Cerebellar nuclear complex (tissue), 1 donor: ENCODE results near the gene NAT16.

Experiments
- DNase-seq, 2 experiments: peaks; one replicate each; lab custom pipeline; 2025; lab: John Stamatoyannopoulos, UW

NAT16 gene

DNA sequence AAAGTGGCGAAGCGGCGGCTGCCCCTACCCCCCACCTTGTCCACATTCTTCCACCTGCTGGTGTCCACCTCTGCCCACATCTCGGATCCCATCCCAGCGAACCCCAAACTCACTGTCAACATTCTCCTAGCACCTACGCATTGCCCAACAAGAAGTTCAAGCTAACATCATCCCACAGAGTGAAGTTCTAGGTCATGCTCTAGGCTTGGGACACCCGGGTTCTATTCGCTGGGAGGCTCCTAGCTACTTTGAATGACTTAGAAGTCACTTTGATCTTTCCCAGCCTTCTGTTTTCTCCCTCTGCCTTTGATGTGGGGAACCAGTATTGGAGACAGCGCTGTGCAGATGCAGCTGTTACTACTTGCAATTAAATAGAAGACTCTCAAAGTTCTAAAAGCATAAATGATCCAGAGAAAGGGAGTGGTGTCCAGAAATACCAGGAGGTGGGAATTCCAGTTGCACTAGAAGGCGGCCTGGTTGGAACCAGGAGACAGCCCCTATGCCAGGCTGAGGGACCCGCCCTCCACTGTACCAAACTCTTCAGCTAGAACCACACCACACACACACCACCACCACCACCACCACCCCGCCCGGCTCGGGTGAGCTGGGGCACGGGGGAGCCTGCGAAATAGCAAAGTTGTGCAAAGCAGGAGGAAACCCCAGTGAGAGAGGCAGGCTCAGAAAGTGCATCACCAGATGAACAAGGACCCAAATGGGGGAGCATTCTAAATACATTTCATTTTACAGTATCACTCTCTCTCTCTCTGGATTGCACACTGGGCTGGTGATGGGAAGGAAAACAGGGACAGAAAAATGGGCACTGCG lies 9.3 kb downstream of the NAT16 start:
- DNase-seq, result no peak

DNA sequence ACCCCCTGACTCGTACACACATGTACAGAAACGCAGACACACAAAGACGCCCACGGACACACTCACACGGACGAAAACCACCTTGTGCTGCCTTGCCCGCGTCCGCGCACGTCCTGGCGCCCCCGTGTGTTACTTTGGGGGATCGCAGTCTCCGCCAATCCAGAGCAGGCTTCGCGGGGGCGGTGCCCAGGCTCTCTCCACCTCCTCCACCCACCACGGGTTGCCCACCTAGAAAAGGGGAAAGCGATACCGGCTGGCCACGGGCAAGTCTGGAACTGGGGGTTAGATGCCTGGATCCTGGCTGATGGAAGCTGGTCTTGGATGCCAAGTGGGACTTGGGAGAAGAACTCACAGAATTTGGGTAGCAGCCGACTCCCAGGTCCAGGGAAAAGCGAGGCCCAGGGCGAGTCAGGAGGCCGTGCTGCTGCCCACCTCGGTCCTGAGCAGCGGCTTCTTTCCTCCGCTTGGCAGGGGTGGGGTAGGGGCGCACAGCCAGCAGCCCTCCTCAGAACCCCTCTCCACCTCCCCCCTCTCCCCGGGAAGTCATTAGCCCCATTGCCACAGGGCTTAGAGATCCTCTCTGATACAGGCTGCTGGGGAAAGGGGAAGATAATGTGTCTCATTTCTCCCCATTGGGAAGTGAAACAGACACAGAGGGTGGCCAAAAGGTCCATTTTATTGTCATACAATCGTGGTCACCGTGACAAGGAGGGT lies 10.1 kb downstream of the NAT16 start:
- DNase-seq, result no peak

DNA sequence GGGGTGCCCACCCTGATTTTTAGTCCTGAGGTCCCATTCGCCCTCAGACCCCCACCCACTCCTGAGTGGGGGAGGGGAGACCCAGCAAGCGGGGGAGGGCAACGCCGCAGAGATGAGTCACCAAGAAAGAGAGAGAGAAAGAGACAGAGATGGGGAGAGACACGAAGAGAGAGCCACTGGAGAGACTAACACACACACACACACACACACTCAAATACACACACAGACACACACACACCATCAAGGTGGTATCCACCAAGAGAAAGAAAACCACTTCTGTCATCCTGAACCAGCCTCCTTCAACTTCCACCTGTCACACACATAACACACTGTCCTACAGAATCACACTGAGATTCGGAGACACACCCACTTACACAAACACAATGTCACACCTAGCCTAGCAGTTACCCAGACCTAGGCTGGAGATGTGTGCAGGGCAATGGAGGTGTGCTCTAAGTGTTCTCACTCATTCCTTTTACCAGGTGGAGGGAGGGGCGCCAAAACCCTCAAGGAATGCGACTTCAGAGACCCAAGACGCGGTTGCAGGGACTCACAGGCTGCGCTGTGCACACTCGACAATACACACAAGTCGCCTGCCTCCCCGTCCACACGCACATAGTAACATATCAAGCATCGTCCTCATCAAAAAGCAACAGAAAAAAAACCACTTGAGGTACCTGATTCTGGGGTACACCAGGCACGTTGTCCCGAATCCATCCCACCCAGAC lies 10.8 kb downstream of the NAT16 start:
- no peak for DNase-seq

DNA sequence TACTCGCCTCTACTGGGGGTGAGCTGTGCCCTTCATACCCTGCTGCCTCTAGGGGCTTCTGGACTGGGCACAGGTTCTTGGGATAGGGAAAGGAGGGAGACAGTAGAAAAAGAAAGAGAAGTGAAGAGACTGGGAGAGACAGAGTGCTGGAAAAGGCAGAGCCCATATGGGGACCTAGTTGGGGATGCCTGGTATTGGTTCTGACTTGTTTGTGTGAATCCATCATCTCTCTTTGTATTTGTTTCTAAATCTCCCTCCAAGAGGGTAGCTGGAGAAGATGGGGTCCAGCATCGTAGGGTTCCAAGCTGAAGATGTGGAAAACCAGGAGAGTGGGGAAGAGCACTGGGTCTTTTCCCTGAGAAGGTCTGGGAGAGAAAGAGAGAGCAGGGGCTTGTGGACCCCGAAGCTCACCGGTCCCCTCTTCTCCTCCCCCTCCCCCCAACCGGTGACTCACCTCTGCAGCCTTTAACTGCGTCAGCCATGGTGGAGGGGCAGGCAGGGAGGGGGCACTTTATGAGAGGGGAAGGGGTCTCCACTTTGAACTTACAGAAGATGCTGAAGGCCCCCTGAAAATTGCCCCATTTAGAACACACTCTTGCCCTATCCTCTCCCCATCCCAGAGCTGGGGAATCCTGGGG lies 11.6 kb downstream of the NAT16 start:
- no peak for DNase-seq

DNA sequence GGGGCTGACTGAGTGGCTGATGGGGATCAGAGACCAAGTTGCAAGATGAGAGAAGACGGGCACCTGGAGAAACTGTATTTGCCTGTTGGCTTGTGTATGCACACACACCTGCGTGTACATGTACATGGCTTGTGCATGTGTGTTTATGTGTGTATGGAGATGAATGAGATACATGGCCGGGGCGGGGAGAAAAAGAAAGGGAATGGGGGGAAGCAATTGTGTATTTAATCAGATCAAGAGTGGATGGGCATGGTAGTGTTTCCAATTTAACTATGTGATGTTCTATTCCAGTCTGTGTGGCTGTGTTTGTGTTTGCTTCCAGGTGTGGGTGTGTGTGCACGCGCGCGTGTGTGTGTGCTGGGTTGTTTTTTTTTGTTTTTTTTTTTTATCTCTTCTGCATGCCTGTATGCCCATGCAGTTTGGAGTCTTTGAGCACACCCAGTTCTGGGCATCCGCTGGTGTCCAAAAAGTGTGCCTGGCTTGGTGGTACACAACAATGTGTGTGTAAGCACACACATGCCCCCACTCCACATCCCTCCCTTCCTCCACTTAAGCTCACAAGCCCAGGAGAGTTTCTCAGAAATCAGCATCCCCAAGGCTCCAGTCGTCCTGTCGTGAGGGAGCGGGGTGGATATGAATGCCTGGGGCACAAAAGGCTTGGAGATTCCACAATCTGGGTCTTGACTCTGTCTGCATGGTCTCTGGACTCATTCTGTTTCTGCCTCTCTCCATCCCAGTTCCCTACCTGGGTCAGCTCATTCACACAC lies 12.3 kb downstream of the NAT16 start:
- no peak for DNase-seq

DNA sequence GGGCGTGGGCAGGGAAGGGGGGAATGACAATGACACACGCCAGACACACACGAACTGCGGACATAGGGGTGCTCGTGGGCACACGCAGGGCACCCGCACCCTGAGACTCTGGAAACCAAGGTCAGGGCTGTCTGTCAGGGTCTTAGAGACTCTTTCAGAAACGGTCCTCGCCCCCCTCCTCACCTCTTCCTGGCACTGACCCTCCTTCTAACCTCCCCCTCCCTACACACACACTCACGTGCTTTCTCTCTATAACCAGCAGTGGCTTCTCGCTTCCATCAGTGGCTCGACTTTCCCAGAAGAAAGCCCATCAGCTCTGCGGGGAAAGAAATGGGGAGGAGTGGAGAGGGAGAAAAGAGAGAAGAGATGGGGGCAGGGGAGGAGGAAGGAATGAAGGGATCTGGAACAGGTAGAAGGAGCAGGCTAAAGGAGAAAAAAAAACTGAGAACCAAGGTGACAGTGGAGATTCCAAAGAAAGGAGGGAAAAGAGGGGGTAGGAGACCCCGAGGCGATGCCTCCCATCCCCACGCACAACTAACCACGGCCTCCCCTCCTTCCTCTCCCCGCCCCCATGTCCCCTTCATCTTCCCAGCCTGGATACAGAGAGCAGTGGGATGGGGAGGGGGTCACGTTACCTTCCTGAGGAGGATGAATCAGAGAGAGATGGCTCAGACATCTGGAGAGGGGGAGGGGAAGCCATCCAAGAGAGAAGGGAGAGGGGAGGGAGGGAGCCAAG lies 13.0 kb downstream of the NAT16 start:
- no peak for DNase-seq

DNA sequence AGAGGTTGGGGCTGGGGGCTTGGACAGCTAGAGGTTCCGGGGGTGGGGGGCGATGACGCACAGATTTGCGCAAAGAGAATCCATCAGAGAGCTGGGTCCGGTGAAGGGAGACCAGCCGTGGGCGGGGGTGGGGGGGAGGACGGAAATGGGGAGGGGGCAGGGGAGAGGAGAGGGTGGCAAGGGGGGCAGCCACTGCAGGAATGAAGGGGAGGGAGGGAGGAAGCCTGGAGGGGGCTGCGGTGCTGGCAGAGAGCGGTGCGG lies 13.5 kb downstream of the NAT16 start:
- no peak for DNase-seq

DNA sequence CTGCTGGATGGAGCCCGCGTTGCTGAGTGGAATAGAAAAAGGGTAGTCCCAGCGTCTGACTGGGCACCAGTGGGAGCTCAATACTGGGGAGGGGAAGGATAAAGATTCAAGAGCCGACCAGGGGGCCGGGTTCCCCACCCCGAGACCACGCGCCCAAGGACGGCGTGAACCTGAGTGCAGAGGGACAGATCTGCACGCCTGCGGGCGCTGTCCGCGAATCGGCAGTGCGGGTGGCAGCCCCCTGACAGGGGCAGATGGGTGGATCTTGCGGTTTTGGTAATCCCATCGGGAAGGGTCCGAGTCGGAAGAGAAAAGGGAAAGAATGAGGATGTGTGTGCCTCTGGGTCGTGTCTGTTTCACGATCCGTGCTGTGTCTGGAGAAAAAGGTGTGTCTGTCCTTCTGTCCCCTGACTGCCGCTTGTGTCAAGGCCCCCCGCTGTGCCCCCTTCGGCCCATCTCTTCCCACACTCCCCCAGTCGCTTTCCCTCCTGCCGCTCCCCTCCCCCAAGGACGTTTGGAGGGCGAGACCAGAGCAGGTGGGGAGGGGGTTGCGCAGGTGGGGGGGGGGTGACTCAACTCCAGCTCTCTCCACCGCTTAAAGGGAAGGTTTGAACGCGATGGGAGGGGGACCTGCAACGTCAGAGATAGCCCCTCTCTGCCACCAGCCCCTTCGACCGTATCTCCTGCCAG lies 14.0 kb downstream of the NAT16 start:
- no peak for DNase-seq

DNA sequence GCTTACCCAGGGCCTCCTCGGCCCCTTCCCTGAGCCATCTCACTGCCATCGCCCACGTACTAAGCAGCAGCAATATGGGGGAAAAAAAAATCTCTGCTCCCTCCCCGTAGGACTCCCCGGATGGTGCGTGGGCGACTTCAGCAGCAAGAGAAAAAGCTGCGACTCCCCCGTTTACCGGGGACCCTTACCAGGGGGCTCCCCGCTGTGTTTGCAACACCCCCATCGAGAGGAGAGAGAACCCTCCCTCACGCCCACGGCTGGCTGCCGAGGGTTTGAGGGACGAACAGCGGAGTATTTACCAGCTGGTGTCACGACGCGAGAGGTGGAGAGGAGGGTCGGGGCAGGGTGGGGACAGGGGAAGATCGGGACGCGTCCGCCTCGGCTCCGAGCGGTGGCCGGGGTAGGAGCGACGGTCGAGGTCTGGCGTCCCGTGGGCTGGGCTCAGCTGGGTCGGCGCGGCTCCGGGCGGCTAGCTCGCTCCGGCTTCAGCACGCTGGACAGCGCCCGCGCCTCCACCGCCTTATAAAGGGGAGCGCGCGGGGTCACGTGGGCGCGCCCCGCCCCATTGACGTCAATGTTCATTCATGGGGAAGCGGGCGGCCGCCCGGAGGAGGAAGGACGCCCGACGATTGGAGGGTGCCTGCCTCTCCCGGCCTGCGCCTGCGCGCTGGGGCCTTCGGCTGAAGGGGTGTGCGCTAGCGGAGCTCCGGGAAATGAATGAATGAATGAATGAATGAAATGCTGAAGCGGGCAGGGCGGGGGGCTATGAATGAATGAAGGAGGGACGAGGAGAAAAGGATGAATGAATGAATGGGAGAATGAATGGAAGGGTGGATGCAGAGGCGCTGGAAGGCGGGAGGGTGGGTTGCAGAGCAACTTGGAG lies 14.8 kb downstream of the NAT16 start, which contains the start of gene VGF:
TSS of gene VGF (minus strand) at position 495 of the 883 bp plus-strand sequence. CDS start 726 bp downstream, outside the sequence.
- peak in 1 of 2 experiments; percentile 74 for DNase-seq

DNA sequence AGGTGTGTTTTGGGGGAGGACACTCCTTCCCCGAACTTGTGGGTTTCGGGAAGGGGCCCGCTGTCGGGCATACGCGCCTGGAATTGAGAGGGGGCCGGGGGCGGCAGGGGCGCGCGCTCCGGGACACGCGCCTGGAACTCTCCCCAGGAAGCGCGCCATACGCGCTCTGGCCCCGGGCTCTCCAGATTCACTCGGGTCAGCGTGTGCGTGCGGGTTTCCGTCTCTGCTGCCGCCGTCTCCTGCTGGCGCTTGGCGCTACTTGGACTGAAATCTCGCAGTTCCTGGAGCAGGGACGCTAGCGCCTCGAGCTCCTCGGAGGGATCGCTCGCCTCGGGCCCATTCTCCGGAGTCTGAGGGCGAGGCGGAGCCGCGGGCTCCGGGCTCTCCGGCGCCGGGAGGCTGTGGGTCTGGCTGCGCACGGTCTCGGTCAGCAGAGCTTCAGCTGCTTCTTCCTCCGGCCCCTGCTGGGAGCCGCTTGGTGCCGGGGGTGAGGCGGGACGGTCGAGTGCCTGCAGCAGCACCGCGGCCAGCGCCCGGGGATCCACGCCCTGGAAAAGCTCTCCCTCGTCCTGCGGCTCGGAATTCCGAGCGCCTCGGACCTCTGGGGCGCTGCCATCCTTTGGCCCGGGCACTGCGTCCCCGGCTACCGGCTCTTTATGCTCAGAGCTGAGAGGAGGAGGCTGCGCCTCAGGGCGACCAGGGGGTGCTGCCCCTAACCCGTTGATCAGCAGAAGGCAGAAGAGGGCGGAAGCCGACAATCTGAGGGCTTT lies 15.8 kb downstream of the NAT16 start:
- no peak for DNase-seq

DNA sequence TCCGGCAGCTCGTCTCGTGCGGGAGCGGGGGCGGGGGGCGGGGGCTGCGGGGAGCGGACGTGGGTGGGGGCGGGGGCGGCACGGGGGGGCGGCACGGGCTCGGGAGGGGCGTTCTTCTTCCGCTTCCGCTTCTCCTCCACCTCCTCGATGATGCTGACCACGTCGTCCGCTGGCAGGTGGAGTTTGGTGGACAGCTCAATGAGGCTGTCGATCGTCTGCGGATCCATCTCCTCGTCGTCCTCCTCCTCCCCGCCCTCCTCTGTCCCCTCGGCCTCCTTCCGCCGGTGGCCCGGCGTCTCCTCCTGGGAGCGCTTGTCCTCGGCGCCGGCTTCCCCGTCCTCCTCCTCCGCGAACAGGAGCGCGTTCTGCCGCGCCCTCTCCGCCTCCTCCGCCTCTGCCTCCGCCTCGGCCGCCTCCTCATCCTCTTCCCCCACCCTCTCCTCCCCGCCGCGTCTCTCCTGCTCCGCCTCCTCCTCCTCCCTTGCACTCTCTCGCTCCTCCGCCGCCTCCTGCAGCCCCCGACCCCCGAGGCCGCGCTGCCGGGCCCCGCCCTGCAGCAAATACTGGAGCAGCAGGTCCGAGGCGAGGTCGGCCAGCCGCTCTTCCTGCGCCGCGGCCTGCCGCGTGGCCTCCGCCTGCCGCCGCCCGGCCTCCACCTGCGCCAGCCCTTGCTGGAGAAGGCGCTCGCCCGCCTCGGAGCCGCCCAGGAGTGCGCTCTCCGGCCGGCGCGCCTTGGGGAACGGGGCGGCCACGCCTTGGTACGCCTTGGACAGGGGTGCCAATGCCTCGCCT lies 16.6 kb downstream of the NAT16 start:
- no peak for DNase-seq

DNA sequence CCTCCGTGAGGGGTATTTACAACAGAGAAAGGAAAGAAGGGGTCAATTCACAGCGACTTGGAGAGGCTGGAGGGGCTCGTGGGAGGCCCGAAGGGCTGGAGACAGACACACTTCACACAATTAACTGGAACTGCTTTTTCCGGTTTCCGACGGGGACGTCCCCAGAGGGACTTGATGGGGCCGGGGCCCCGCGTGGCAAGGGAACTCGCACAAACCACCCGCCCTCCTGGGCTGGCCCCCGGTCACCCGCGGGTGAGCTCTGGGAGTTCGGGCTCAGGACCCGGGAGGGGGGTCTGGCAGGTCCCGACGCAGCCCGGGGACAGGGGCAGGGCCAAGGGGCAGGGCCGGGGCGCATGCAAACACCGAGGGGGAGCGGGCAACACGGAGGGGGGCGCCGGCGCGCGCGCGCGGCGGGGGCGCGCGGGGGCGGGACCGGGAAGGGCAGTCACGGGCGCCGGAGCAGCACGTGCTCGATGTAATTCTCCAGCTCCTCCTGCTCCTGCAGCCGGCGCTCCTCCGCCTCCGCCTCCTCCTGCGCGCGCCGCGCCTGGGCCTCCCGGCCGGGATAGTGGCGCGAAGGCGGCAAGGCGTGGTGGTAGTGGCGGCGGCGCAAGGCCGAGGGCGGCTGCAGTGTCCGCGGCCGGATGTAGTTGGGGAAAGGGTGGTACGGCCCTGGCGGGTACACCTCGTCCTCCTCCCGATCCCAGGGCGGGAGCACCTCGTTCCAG lies 17.4 kb downstream of the NAT16 start:
- DNase-seq, result no peak

DNA sequence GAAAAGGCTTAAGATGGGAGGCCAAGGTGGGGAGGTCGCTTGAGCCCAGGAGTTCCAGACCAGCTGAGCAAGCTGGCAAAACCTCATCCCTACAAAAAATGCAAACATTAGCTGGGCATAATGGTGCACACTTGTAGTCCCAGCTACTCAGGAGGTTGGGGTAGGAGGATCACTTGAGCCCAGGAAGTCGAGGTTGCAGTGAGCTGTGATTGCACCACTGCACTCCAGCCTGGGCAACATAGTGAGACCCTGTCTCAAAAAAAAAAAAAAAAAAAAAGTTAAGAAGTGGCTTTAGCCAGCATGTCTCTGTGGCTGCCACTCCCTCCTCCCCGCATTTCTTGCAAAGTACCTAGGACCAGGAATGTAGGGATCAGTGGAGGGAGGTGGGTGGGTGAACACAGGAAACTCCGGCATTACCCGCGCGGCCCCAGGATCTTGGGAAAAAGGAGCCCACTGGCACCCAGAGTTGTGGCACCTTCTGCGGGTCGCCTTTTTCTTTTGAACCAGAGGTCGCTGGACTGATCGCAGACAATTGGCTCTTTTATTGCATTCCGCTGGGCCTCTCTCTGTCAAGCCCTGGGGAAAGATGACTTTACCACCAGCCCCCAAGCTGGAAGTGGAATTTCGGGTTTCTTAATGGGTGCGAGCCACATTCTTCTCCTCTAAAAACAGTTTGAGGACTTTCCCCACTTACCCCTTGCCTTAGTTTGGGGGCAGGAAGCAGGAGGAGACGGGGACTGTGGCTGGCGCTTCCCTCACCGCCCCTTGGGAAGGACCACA lies 18.2 kb downstream of the NAT16 start:
- no peak for DNase-seq

DNA sequence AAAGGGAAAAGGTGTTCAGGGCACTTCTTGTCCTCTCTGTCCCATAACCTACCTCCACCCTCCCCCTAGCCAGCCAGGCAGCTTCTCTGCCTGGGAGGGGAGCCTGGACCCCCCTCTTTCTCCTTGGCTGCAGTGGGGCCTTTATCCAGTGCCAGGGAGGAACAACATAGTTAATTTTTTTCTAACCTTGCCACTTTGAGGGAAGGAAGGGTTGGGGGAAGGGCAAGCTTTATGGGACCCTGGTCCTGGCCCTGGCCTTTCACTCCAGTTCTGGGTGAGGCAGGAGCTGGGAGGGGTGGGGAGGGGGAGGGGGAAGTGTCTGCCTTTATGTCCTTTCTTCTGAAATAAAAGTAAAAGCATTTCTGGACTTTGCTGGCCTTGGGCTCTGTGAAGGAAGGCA lies 19.2 kb downstream of the NAT16 start:
- no peak for DNase-seq

DNA sequence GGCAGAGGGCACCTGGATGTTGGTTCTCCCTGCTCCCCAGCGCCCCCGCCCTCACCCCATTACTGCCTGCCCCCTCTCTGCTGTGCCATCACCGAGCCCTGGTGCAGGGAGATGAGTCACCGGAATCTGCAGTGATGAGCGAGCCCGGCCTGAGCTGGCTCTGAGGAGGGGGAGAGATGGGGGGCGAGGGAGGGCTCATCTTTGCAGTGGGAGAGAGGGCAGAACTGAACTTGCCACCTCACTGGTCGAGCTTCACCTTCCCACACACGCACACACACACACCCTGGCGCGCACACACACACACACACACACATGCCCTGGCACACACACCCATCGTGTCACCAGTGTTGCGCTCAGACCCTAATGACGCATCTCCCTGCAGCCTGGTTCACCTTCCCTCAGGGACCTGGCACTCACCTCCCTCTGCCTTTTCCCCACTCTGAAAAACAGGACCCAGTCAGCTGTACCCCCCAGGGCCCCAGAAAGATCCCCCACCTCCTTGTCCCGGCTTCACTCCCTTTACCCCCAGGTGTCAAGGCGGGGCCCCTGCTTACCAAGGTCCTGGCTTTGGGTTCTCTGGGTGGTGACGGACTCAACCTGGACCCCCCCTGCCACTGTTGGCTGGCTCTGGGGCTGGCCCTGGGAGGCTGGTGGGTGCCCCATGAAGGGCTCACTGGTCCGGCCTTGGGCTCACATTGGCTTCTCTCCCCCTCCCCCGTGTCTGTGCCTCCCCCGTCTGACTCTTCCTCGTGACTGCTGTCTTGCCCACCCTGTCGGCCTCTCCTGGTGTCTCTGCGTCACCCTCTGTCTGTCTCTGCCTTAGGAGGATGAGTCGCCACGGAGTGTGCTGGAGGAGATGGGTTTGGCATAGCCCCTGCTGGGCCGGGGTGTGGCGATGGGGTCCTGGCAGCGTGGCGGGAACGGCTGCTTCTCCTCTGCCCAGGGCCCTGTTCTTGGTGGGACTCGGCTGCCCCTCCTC lies 20.1 kb downstream of the NAT16 start:
- DNase-seq, result no peak
